K562 (cell line): ENCODE data around the gene MICAL1. TPM values are rescaled to one million over a fixed set of nuclear protein-coding genes. Genes with fewer than 3 reads are reported as not detected.

Experiments used
- ASH1L ChIP-seq: fragments of 450-650 bp; IDR thresholded peaks from 2 replicates; pipeline ENCODE4 v1.6.1; 2018; ENCODE audit warnings: borderline replicate concordance, mild to moderate bottlenecking, low read depth; ENCODE audit not compliant: partially characterized antibody
- BHLHE40 ChIP-seq: IDR thresholded peaks from 2 replicates; pipeline ENCODE4 v1.6.1; 2011; ENCODE audit warnings: low read length, improper control_type of control experiment
- CREBBP ChIP-seq: IDR thresholded peaks from one replicate; pipeline ENCODE4 v1.6.1; 2012; ENCODE audit warnings: low read depth, mild to moderate bottlenecking, control low read depth, inconsistent platforms, low read length
- DPF2 ChIP-seq: fragments of 450-650 bp; IDR thresholded peaks from 2 replicates; pipeline ENCODE4 v1.6.1; 2016
- ELK3 ChIP-seq: fragments of 450-650 bp; formaldehyde crosslinking; IDR thresholded peaks from 2 replicates; pipeline ENCODE4 v1.4.0; 2020; ENCODE audit warnings: mild to moderate bottlenecking
- EP400 ChIP-seq: fragments of 450-650 bp; IDR thresholded peaks from 2 replicates; pipeline ENCODE4 v1.6.1; 2017; ENCODE audit warnings: antibody characterized with exemption, mild to moderate bottlenecking, moderate library complexity
- HDAC2 ChIP-seq: fragments of 450-650 bp; IDR thresholded peaks from 2 replicates; pipeline ENCODE4 v1.6.1; 2016; ENCODE audit warnings: mild to moderate bottlenecking
- HMG20B ChIP-seq: fragments of 250-450 bp; sonication (Bioruptor Pico); IDR thresholded peaks from 2 replicates; pipeline ENCODE4 v1.5.0; 2021; ENCODE audit warnings: mild to moderate bottlenecking
- MLLT1 ChIP-seq, 2 experiments: fragments of 450-650 bp; IDR thresholded peaks; 2 replicates each; pipeline ENCODE4 v1.6.1; 2016
- PHB2 ChIP-seq: fragments of 450-650 bp; IDR thresholded peaks from 2 replicates; pipeline ENCODE4 v1.6.1; 2017; ENCODE audit warnings: low read depth
- POLR2G ChIP-seq: fragments of 200-400 bp; formaldehyde crosslinking; IDR thresholded peaks from 2 replicates; pipeline ENCODE4 v1.6.1; 2017; ENCODE audit warnings: low read depth, mild to moderate bottlenecking, antibody characterized with exemption, low read length, moderate library complexity
- POU5F1 ChIP-seq: fragments of 150-350 bp; IDR thresholded peaks from 2 replicates; pipeline ENCODE4 v1.6.1; 2014; ENCODE audit warnings: borderline replicate concordance, low read length, low read depth, mild to moderate bottlenecking; ENCODE audit not compliant: partially characterized antibody
- RBM17 ChIP-seq: fragments of 200-400 bp; formaldehyde crosslinking; IDR thresholded peaks from 2 replicates; pipeline ENCODE4 v1.6.1; 2017; ENCODE audit warnings: low read depth, mild to moderate bottlenecking, low read length, borderline replicate concordance
- XRCC5 ChIP-seq: fragments of 200-400 bp; formaldehyde crosslinking; IDR thresholded peaks from 2 replicates; pipeline ENCODE4 v1.6.1; 2017; ENCODE audit warnings: low read depth, mild to moderate bottlenecking, low read length
- ZKSCAN1 ChIP-seq: fragments of 150-350 bp; IDR thresholded peaks from 2 replicates; pipeline ENCODE4 v1.6.1; 2016; ENCODE audit warnings: low read depth, low read length
- ZNF444 ChIP-seq: fragments of 250-450 bp; sonication (Bioruptor Pico); IDR thresholded peaks from 2 replicates; pipeline ENCODE4 v1.4.0; 2020; ENCODE audit warnings: mild to moderate bottlenecking, moderate library complexity
- ZSCAN32 ChIP-seq: fragments of 450-650 bp; formaldehyde crosslinking; IDR thresholded peaks from 2 replicates; pipeline ENCODE4 v1.4.0; 2020; ENCODE audit warnings: mild to moderate bottlenecking, moderate library complexity
- polyA plus RNA-seq, 8 experiments: library from polyadenylated mRNA; depleted of rRNA in 4 of 8; stranded (reverse) in 5 of 8; unstranded in 3 of 8; fragments of >200 nt; fragmentation: Nextera tagmentation in 2 of 8; fragmentation: Illumina TruSeq in 1 of 8; extraction: Ambion mirVana in 2 of 8; extraction: Trizol in 1 of 8; gene quantifications; 2 replicates each; pipeline versions ENCODE4 v1.2.1 to v1.2.3, GENCODE V29; 2011 to 2014; ENCODE audit warnings: inconsistent platforms in 1 of 8, missing spikeins in 1 of 8
- total RNA-seq, 7 experiments: library from RNA; depleted of rRNA in 6 of 7; stranded (reverse); fragments of >200 nt in 6 of 7; fragmentation: Illumina TruSeq in 2 of 7; extraction: Trizol in 2 of 7; gene quantifications; 2 replicates each; pipeline versions ENCODE4 v1.2.1 to v1.2.3, GENCODE V29; 2011 to 2021; ENCODE audit warnings: low replicate concordance in 1 of 7
- TF ChIP-seq, protein P1 (sequence below): fragments of 450-650 bp; IDR thresholded peaks from 2 replicates; pipeline ENCODE4 v1.6.1; 2016; ENCODE audit warnings: low read depth

The MICAL1 gene
- total and polyA plus RNA-seq, 9 of the 15 experiments (the other 6 are each of a cell fraction or from before 2014, with no cell fraction given): 0.07 to 15.2 (median 7.0) TPM

DNA sequence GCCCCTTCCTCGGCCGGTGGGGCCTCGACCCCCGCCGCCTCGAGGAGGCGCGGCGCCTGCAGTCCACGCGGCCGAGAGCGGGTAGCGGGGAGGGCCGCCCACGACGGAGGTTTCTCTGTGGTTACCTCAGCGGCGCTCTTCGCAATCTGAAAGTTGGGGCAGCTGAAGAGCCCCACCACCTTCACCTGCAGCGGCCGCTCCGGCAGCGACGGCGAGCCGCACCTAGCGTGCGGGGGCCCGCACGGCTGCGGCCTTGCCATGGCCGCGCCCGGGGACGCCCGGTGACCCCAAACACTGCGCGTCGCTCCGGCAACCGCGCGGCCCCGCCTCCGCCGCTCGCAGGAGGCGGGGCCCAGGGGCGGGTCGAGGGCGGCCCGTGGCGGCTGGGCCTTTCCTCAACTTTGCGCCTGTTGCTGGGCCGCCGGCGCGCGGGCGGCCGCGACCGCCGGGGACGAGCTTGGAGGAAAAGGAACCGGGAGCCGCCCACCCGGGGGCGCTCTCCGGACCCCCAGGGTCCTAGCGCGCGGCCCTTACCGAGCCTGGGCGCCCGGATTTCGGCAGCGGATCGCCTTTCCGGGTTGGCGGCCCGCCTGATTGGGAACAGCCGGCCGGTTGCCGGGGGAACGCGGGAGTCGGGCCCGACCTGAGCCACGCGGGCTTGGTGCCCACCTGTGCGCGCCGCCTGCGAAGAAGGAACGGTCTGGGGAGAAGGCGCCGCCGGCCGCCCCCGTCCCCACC is 15.1 kb downstream of the MICAL1 start, which contains the start of the genes PPIL6 and SMPD2 (continued):
- no peak for TF ChIP-seq HMG20B (CRISPR knock-in tag)
- TF ChIP-seq PHB2: no peak
- TF ChIP-seq BHLHE40: no peak
- TF ChIP-seq ASH1L: no peak
- TF ChIP-seq MLLT1 (IDR thresholded peaks at IDR 0.05): no peak
- TF ChIP-seq HDAC2: no peak
- TF ChIP-seq POU5F1: no peak
- TF ChIP-seq POLR2G: peak; percentile 90
- TF ChIP-seq ZNF444 (CRISPR knock-in tag): no peak
- TF ChIP-seq, protein P1, sequence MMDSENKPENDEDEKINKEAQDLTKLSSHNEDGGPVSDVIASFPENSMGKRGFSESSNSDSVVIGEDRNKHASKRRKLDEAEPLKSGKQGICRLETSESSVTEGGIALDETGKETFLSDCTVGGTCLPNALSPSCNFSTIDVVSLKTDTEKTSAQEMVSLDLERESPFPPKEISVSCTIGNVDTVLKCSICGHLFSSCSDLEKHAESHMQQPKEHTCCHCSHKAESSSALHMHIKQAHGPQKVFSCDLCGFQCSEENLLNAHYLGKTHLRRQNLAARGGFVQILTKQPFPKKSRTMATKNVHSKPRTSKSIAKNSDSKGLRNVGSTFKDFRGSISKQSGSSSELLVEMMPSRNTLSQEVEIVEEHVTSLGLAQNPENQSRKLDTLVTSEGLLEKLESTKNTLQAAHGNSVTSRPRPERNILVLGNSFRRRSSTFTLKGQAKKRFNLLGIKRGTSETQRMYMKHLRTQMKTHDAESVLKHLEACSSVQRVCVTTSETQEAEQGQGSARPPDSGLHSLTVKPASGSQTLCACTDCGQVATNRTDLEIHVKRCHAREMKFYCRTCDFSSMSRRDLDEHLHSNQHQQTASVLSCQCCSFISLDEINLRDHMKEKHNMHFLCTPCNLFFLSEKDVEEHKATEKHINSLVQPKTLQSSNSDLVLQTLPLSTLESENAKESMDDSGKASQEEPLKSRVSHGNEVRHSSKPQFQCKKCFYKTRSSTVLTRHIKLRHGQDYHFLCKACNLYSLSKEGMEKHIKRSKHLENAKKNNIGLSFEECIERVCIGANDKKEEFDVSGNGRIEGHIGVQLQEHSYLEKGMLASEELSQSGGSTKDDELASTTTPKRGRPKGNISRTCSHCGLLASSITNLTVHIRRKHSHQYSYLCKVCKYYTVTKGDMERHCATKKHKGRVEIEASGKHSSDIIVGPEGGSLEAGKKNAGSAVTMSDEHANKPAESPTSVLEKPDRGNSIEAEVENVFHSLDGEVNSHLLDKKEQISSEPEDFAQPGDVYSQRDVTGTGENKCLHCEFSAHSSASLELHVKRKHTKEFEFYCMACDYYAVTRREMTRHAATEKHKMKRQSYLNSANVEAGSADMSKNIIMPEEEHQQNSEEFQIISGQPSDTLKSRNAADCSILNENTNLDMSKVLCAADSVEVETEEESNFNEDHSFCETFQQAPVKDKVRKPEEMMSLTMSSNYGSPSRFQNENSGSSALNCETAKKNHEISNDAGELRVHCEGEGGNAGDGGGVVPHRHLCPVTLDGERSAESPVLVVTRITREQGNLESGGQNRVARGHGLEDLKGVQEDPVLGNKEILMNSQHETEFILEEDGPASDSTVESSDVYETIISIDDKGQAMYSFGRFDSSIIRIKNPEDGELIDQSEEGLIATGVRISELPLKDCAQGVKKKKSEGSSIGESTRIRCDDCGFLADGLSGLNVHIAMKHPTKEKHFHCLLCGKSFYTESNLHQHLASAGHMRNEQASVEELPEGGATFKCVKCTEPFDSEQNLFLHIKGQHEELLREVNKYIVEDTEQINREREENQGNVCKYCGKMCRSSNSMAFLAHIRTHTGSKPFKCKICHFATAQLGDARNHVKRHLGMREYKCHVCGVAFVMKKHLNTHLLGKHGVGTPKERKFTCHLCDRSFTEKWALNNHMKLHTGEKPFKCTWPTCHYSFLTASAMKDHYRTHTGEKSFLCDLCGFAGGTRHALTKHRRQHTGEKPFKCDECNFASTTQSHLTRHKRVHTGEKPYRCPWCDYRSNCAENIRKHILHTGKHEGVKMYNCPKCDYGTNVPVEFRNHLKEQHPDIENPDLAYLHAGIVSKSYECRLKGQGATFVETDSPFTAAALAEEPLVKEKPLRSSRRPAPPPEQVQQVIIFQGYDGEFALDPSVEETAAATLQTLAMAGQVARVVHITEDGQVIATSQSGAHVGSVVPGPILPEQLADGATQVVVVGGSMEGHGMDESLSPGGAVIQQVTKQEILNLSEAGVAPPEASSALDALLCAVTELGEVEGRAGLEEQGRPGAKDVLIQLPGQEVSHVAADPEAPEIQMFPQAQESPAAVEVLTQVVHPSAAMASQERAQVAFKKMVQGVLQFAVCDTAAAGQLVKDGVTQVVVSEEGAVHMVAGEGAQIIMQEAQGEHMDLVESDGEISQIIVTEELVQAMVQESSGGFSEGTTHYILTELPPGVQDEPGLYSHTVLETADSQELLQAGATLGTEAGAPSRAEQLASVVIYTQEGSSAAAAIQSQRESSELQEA: no peak
- TF ChIP-seq EP400: peak; percentile 70; the same call in 1 of the 2 replicates
- peak; percentile 11; the same call in 1 of the 2 replicates for TF ChIP-seq ZKSCAN1
- TF ChIP-seq XRCC5: no peak
- no peak for TF ChIP-seq RBM17
- TF ChIP-seq CREBBP: no peak
- TF ChIP-seq DPF2: no peak; the same call in 1 of the 2 replicates
- TF ChIP-seq ZSCAN32 (CRISPR knock-in tag): no peak
- no peak for TF ChIP-seq ELK3
